CD8-positive, alpha-beta memory T cell (primary cell): ENCODE data around the gene BCL2L15. TPM values are rescaled to one million over a fixed set of nuclear protein-coding genes. Genes with fewer than 3 reads are reported as not detected.

ENCODE experiments used
- CTCF ChIA-PET: fragments of 350-600 bp; sonication (Branson Sonifier 250); formaldehyde crosslinking; loops from one replicate; lab custom pipeline; 2021; ENCODE audit warnings: antibody characterized with exemption; lab: Charles Lee
- POLR2A ChIA-PET: fragments of 350-600 bp; sonication (Branson Sonifier 250); formaldehyde crosslinking; loops from one replicate; lab custom pipeline; 2021; ENCODE audit warnings: antibody characterized with exemption; lab: Charles Lee
- DNase-seq, 5 donors: peaks; one replicate each; pipeline versions ENCODE4 v3.0.0 to v3.0.0-alpha.2; 2020 to 2022; ENCODE audit warnings: mixed read lengths in 1 of 5
- H3K27ac ChIP-seq: one replicate; pipeline ENCODE4 v1.7.0; 2013; ENCODE audit warnings: low read depth, mild to moderate bottlenecking, low read length, moderate library complexity
- H3K27me3 ChIP-seq: 2 replicates; pipeline ENCODE4 v1.7.0; 2013; ENCODE audit warnings: low read length, mild to moderate bottlenecking; ENCODE audit not compliant: insufficient read depth, poor library complexity, severe bottlenecking
- H3K36me3 ChIP-seq: 2 replicates; pipeline ENCODE4 v1.7.0; 2013; ENCODE audit warnings: mild to moderate bottlenecking, low read length, moderate library complexity; ENCODE audit not compliant: insufficient read depth
- H3K4me1 ChIP-seq: 2 replicates; pipeline ENCODE4 v1.7.0; 2013; ENCODE audit warnings: mild to moderate bottlenecking, low read length, moderate library complexity; ENCODE audit not compliant: insufficient read depth
- H3K4me3 ChIP-seq: 2 replicates; pipeline ENCODE4 v1.7.0; 2013; ENCODE audit warnings: mild to moderate bottlenecking, low read length
- H3K9me3 ChIP-seq: 2 replicates; pipeline ENCODE4 v1.7.0; 2013; ENCODE audit warnings: mild to moderate bottlenecking, low read length
- H3K27ac Mint-ChIP-seq, 8 donors: one replicate each; pipeline ENCODE4 v1.8.0; 2020 to 2021; ENCODE audit warnings: mixed read lengths in 8 of 8, mild to moderate bottlenecking in 6 of 8, inconsistent platforms in 3 of 8, moderate library complexity in 3 of 8
- H3K27me3 Mint-ChIP-seq, 2 donors: one replicate each; pipeline ENCODE4 v1.8.0; 2020 to 2021; ENCODE audit warnings: mixed read lengths in 2 of 2, mild to moderate bottlenecking in 1 of 2, moderate library complexity in 1 of 2
- H3K36me3 Mint-ChIP-seq, 3 donors: one replicate each; pipeline ENCODE4 v1.8.0; 2020 to 2021; ENCODE audit warnings: mixed read lengths in 3 of 3, inconsistent platforms in 1 of 3, mild to moderate bottlenecking in 1 of 3
- H3K4me1 Mint-ChIP-seq, 3 donors: one replicate each; pipeline ENCODE4 v1.8.0; 2020 to 2021; ENCODE audit warnings: mixed read lengths in 3 of 3, inconsistent platforms in 1 of 3, mild to moderate bottlenecking in 1 of 3
- H3K4me3 Mint-ChIP-seq, 7 donors: one replicate each; pipeline ENCODE4 v1.8.0; 2020 to 2021; ENCODE audit warnings: mixed read lengths in 7 of 7, mild to moderate bottlenecking in 6 of 7, moderate library complexity in 4 of 7, inconsistent platforms in 2 of 7
- H3K9me3 Mint-ChIP-seq, 5 donors: one replicate each; pipeline ENCODE4 v1.8.0; 2020 to 2022; ENCODE audit warnings: mixed read lengths in 5 of 5, mild to moderate bottlenecking in 3 of 5, moderate library complexity in 2 of 5, inconsistent platforms in 1 of 5
- polyA plus RNA-seq: library from polyadenylated mRNA; unstranded; fragments of 300-500 nt; fragmentation: Illumina TruSeq; gene quantifications from one replicate; pipeline ENCODE4 v1.2.3, GENCODE V29; 2021
- total RNA-seq, 2 experiments: library from RNA; stranded (reverse); gene quantifications; one replicate each; pipeline ENCODE4 v1.2.3, GENCODE V29; 2021

BCL2L15 gene
- total and polyA plus RNA-seq, 3 experiments from 2014 or later: 1.2 to 1.9 TPM; not detected in 1

GRCh38 chr1:113918243-113918642 is 30.9 kb upstream of the BCL2L15 start:
- Histone ChIP-seq H3K27me3 (no peaks in the 10 kb centered on the region), H3K4me3 (no peak overlapping the region), H3K9me3 (no peaks in the 10 kb centered on the region), H3K36me3 (no peaks in the 10 kb centered on the region), H3K4me1 (no peaks in the 10 kb centered on the region), H3K27ac (no peak overlapping the region)
- H3K27me3 Mint-ChIP-seq: peaks cover 0 to 6% of the 10 kb centered on the region in 2 donors
- POLR2A ChIA-PET: no interaction called here
- H3K27ac Mint-ChIP-seq: peak overlapping the region in 1 of 8 donors; percentile 14
- H3K36me3 Mint-ChIP-seq: peaks cover 0 to 3% (median under 1%) of the 10 kb centered on the region in 3 donors
- no peak overlapping the region for H3K4me3 Mint-ChIP-seq
- CTCF ChIA-PET: interaction anchor here (2.3 kb wide), 1 partner anchor 11 kb away, joined by 6 read pairs; the partner anchor contains the start of gene HIPK1
- no peaks in the 10 kb centered on the region for H3K9me3 Mint-ChIP-seq
- peaks cover 0 to under 1% (median 0%) of the 10 kb centered on the region in 3 donors for H3K4me1 Mint-ChIP-seq
- DNase-seq: no peak

DNA sequence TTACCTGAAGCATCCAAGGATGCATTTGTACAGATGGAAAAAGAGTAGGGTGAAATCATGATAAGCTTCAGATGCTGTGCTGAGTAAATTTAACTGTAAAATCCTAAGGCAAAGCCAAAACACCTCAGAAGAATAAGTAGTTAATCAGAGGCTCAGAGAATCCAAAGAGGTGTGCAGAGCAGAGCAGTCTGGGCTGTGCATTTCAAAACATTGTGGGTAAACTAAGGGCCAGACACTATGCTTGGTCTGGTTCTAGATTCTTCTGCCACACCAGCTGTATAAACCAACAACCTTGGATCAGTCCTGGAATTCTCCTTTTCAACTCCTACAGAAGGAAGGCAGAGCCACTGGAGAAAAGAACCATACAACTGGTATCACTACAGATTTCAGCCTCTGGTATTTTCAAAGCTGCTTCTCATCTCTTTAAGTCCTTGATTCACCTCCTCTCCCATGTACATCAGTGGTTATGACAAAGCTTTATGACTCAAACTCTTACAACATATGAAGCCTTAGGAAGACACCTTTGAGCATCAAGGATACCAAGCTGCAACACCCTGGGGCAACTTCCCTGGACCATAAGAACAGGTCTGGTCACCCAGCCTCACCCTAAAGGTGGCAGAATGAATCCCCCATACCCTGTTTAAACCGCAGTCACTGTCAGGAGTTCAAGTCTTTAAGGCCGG is 30.2 kb upstream of the BCL2L15 start:
- H3K27me3 Mint-ChIP-seq: peaks cover 0 to 6% of the 10 kb centered on the region in 2 donors
- Histone ChIP-seq H3K27me3 (no peaks in the 10 kb centered on the region), H3K36me3 (no peaks in the 10 kb centered on the region), H3K27ac (no peak overlapping the region), H3K9me3 (no peaks in the 10 kb centered on the region), H3K4me3 (no peak overlapping the region), H3K4me1 (no peaks in the 10 kb centered on the region)
- ChIA-PET CTCF (interaction anchor here (2.3 kb wide), 1 partner anchor 12 kb away, joined by 6 read pairs; the partner anchor contains the start of gene HIPK1), POLR2A (no interaction called here)
- peaks cover 0 to 7% (median 3%) of the 10 kb centered on the region in 3 donors for H3K36me3 Mint-ChIP-seq
- no peaks in the 10 kb centered on the region for H3K9me3 Mint-ChIP-seq
- peaks cover 0 to 3% (median 0%) of the 10 kb centered on the region in 3 donors for H3K4me1 Mint-ChIP-seq
- no peak overlapping the region for H3K4me3 Mint-ChIP-seq
- no peak for DNase-seq
- no peak overlapping the region for H3K27ac Mint-ChIP-seq

DNA sequence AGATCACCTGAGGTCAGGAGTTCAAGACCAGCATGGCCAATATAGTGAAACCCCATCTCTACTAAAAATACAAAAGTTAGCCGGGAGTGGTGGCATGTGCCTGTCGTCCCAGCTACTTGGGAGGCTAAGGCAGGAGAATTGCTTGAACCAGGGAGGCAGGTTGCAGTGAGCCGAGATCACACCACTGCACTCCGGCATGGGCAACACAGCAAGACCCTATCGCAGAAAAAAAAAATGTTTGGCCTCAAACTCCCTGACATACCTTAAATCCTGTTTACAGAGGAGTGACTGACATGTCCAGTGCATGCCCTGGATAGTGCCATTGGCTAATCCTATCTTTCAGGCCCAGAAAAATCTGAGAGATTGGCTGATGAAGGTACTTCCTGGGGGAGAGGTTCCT is 29.6 kb upstream of the BCL2L15 start:
- Mint-ChIP-seq H3K36me3 (peaks cover 0 to 11% (median 3%) of the 10 kb centered on the region in 3 donors), H3K27me3 (peaks cover 0 to 6% of the 10 kb centered on the region in 2 donors), H3K4me1 (peaks cover 0 to 3% (median 0%) of the 10 kb centered on the region in 3 donors), H3K27ac (no peak overlapping the region), H3K9me3 (no peaks in the 10 kb centered on the region), H3K4me3 (no peak overlapping the region)
- POLR2A ChIA-PET: no interaction called here
- Histone ChIP-seq H3K4me3 (no peak overlapping the region), H3K4me1 (no peaks in the 10 kb centered on the region), H3K27me3 (no peaks in the 10 kb centered on the region), H3K27ac (no peak overlapping the region), H3K9me3 (no peaks in the 10 kb centered on the region), H3K36me3 (no peaks in the 10 kb centered on the region)
- CTCF ChIA-PET: interaction anchor here (1.3 to 2.3 kb wide), 2 partner anchors 11 to 12 kb away, joined by 3 to 6 read pairs; partner anchors contain the start of genes DCLRE1B and HIPK1
- no peak for DNase-seq

DNA sequence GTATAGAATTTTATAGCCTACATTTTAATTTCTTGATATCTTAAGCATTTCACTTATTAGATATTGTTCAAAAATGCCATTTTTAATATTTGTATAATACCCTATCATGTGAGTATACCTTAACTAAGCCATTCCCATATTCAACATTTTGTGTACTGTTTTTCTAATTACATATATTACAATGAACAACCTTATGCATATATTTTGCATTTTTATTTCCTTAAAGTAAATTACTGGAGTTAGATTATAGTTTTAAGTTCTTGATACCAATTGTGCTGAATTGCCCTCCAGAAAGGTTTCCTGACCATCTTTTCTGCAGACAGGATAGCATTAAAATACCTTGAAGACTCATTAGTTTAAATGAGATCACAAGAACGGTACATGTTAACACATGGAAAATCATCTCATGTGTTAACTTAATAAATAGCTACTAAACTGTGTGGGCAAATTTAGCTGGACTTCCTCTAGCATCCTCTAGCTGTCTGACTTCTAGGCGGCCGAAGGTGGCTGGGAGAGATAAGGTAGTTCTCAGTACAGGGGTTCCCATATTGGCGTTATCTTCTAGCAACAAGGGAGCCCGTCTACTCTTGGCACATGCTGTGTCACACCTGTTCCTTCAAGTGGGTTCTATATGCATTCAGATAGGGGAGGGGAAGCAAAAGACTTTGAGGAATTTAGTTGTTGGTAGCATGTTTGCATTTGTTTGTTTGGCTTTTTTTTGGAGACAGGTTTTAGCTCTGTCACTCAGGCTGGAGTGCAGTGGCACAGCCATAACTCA is 26.7 kb upstream of the BCL2L15 start:
- Histone ChIP-seq H3K4me1 (no peaks in the 10 kb centered on the region), H3K36me3 (peaks cover 12% of the 10 kb centered on the region), H3K4me3 (no peak overlapping the region), H3K27ac (no peak overlapping the region), H3K9me3 (no peaks in the 10 kb centered on the region), H3K27me3 (no peaks in the 10 kb centered on the region)
- Mint-ChIP-seq H3K27ac (no peak overlapping the region), H3K4me1 (peaks cover 0 to 11% (median 0%) of the 10 kb centered on the region in 3 donors), H3K4me3 (no peak overlapping the region), H3K9me3 (no peaks in the 10 kb centered on the region), H3K36me3 (peaks cover 0 to 33% (median 6%) of the 10 kb centered on the region in 3 donors), H3K27me3 (no peaks in the 10 kb centered on the region)
- no peak for DNase-seq
- POLR2A ChIA-PET: no interaction called here
- CTCF ChIA-PET: interaction anchor here (1.7 kb wide), 1 partner anchor 78 kb away, joined by 6 read pairs; no protein-coding TSS in a partner anchor

- ChIA-PET CTCF (interaction anchor here (1.1 to 1.7 kb wide), 2 partner anchors 16 to 77 kb away, joined by 5 to 6 read pairs; partner anchors contain the start of gene HIPK1), POLR2A (no interaction called here)
- Mint-ChIP-seq H3K4me1 (peaks cover 2 to 17% (median 6%) of the 10 kb centered on the region in 3 donors), H3K36me3 (peaks cover 0 to 39% (median 9%) of the 10 kb centered on the region in 3 donors), H3K4me3 (no peak overlapping the region), H3K27me3 (no peaks in the 10 kb centered on the region), H3K27ac (no peak overlapping the region), H3K9me3 (no peaks in the 10 kb centered on the region)
- H3K4me1 ChIP-seq: no peaks in the 10 kb centered on the region
- no peaks in the 10 kb centered on the region for H3K27me3 ChIP-seq
- H3K36me3 ChIP-seq: peaks cover 12% of the 10 kb centered on the region
- no peak overlapping the region for H3K4me3 ChIP-seq
- DNase-seq: no peak
- H3K9me3 ChIP-seq: no peaks in the 10 kb centered on the region
- no peak overlapping the region for H3K27ac ChIP-seq
Observed at GRCh38 chr1:113913312-113913668, 25.9 kb upstream of the BCL2L15 start.

GRCh38 chr1:113912594-113913311 is 25.4 kb upstream of the BCL2L15 start:
- H3K4me1 Mint-ChIP-seq: peaks cover 2 to 20% (median 6%) of the 10 kb centered on the region in 3 donors
- Histone ChIP-seq H3K27me3 (no peaks in the 10 kb centered on the region), H3K9me3 (no peaks in the 10 kb centered on the region), H3K4me1 (no peaks in the 10 kb centered on the region), H3K27ac (no peak overlapping the region), H3K36me3 (peaks cover 12% of the 10 kb centered on the region), H3K4me3 (no peak overlapping the region)
- peaks cover 0 to 43% (median 13%) of the 10 kb centered on the region in 3 donors for H3K36me3 Mint-ChIP-seq
- H3K4me3 Mint-ChIP-seq: no peak overlapping the region
- ChIA-PET POLR2A (no interaction called here), CTCF (interaction anchor here (0.7 to 1.7 kb wide), 3 partner anchors 16 to 77 kb away, joined by 3 to 6 read pairs (median 5); partner anchors contain the start of gene HIPK1)
- DNase-seq: no peak
- no peak overlapping the region for H3K27ac Mint-ChIP-seq
- no peaks in the 10 kb centered on the region for H3K27me3 Mint-ChIP-seq
- H3K9me3 Mint-ChIP-seq: no peaks in the 10 kb centered on the region

GRCh38 chr1:113905435-113905861 is 18.1 kb upstream of the BCL2L15 start:
- Histone ChIP-seq H3K9me3 (no peaks in the 10 kb centered on the region), H3K36me3 (peaks cover 17% of the 10 kb centered on the region), H3K4me3 (peak overlapping the region; percentile 96), H3K27ac (peak overlapping the region; percentile 94), H3K27me3 (no peaks in the 10 kb centered on the region), H3K4me1 (peaks cover 33% of the 10 kb centered on the region)
- ChIA-PET POLR2A (interaction anchor here (0.5 to 3.9 kb wide), 6 partner anchors 25 to 70 kb away, joined by 3 to 95 read pairs (median 10); partner anchors contain the start of gene HIPK1), CTCF (interaction anchor here (0.6 to 5.8 kb wide), 11 partner anchors 11 to 147 kb away, joined by 3 to 95 read pairs (median 7); partner anchors contain the start of gene HIPK1)
- Mint-ChIP-seq H3K36me3 (peaks cover 0 to 59% (median 13%) of the 10 kb centered on the region in 3 donors), H3K4me3 (peak overlapping the region; percentile 93 to 100 (median 95)), H3K9me3 (no peaks in the 10 kb centered on the region), H3K27ac (peak overlapping the region; percentile 95 to 100 (median 99)), H3K4me1 (peaks cover 44 to 68% (median 52%) of the 10 kb centered on the region in 3 donors), H3K27me3 (peaks cover 0 to 2% of the 10 kb centered on the region in 2 donors)
- DNase-seq: peak in 2 of 5 donors; percentile 4 to 63
